ENCODE measurements around the gene DGKI. TPM values are rescaled to one million over a fixed set of nuclear protein-coding genes. Genes with fewer than 3 reads are reported as not detected.

Gene DGKI
- total and polyA plus RNA-seq, 2 of the 13 experiments (the other 11 are each of a cell fraction or from before 2014, with no cell fraction given): 0.09 to 0.17 TPM

DNA sequence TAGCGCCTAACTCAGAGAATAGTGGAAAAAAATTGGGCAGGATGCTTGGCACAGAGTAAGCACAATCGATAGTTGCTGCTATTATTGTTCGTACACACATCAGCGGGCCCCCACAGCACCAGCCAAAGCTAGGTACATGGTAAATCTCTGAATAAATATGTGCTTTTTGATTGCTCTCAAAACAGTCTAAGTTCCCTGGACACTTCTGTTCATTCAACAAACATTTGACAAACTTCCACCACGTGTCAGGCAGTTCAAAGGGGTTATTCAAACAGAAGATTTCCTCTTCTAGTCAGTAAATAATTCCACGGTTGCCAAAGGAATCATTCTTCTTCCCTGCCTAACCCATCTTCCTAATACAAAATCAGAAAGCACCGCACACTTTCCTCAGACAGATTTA, 150.8 kb downstream of the DGKI start:
- peak; percentile 93 for DNase-seq (ENCODE audit: low spot score)
- peak; percentile 99 for ATAC-seq
- ChIA-PET CTCF (ENCODE audit: low intra/inter-chr PET ratio, low total read pairs) (interaction anchor here (0.7 kb wide), 1 partner anchor 175 kb away, joined by 3 read pairs; no protein-coding TSS in a partner anchor), POLR2A (no interaction called here)
- H3K4me2 ChIP-seq (ENCODE audit: low read depth, low read length): no peak overlapping the region; the same call in 1 of the 2 replicates
- H3K27ac ChIP-seq (ENCODE audit: extremely low read length, insufficient read depth, low read length): no peak overlapping the region
- H3K4me1 ChIP-seq (ENCODE audit: insufficient read depth, low read length): peaks cover 20% of the 10 kb centered on the region
- WGBS (ENCODE audit: low lambda C conversion rate): 12% methylated on average over 7 of the region's 7 CpGs
- peaks cover 0 to 45% of the 10 kb centered on the region in 2 experiments; a peak in 3 of 5 replicates for H3K27me3 ChIP-seq (ENCODE audit: control insufficient read depth in 1 of 2, insufficient read depth in 2 of 2, low read length in 2 of 2)
- intact Hi-C loops (cut with micrococcal nuclease; ENCODE audit: unreplicated experiment) (no loop called here), in situ Hi-C loops (cut with HindIII; ENCODE audit: extremely low pct_ligation_motif_present, low pct_unique_long_range_greater_than_20kb) (no loop called here)
- H3K9ac ChIP-seq (ENCODE audit: insufficient read depth, low read depth, low read length): no peak overlapping the region
- H3K36me3 ChIP-seq (replicated peaks in 1 of 2; ENCODE audit: control insufficient read depth in 1 of 2, insufficient read depth in 2 of 2, low read length in 2 of 2): no peaks in the 10 kb centered on the region
- H4K20me1 ChIP-seq (ENCODE audit: insufficient read depth, low read length): no peaks in the 10 kb centered on the region
- no TSS peak for BruUV-seq (replicated peaks)
- FAIRE-seq: peak; percentile 96
- no peak overlapping the region for H3K4me3 ChIP-seq (replicated peaks in 1 of 3; ENCODE audit: insufficient read depth in 1 of 3, low read depth in 2 of 3, low read length in 3 of 3)
- H3K9me3 ChIP-seq (ENCODE audit: low read length): no peaks in the 10 kb centered on the region
- H2AFZ ChIP-seq (ENCODE audit: low read length): no peak overlapping the region
- H3K79me2 ChIP-seq (ENCODE audit: insufficient read depth, low read length): no peaks in the 10 kb centered on the region
- TF ChIP-seq ZNF232 (CRISPR knock-in tag; IDR thresholded peaks at IDR 0.05; ENCODE audit: borderline replicate concordance): 0 out of 2 replicates have a peak, but pooled peaks have one; percentile 45
- no peak for TF ChIP-seq ZNF274 (CRISPR knock-in tag; IDR thresholded peaks at IDR 0.05)
- TF ChIP-seq IKZF5 (CRISPR knock-in tag; IDR thresholded peaks at IDR 0.05): peak; percentile 66
- peak; percentile 21; the same call in 1 of the 2 replicates for TF ChIP-seq ZNF431 (CRISPR knock-in tag; IDR thresholded peaks at IDR 0.05; ENCODE audit: borderline replicate concordance, low read depth)
- no peak for TF ChIP-seq MEIS1 (CRISPR knock-in tag; IDR thresholded peaks at IDR 0.05; ENCODE audit: borderline replicate concordance)
- TF ChIP-seq HNF1A (IDR thresholded peaks at IDR 0.05; ENCODE audit: low read depth): 0 out of 2 replicates have a peak, but pooled peaks have one; percentile 23
- peak; percentile 55; the same call in 1 of the 2 replicates for TF ChIP-seq HNF1A (CRISPR knock-in tag; IDR thresholded peaks at IDR 0.05; ENCODE audit: borderline replicate concordance)
- TF ChIP-seq KAT8 (CRISPR knock-in tag; IDR thresholded peaks at IDR 0.05): peak; percentile 40; the same call in 1 of the 2 replicates
- peak; percentile 79; the same call in 1 of the 2 replicates for TF ChIP-seq MEF2D (CRISPR knock-in tag; IDR thresholded peaks at IDR 0.05)
- TF ChIP-seq ZNF614 (CRISPR knock-in tag; IDR thresholded peaks at IDR 0.05; ENCODE audit: borderline replicate concordance): peak; percentile 62; the same call in 1 of the 2 replicates
- peak; percentile 58; the same call in 1 of the 2 replicates for TF ChIP-seq REPIN1 (CRISPR knock-in tag; IDR thresholded peaks at IDR 0.05; ENCODE audit: borderline replicate concordance, low read depth)
- TF ChIP-seq GATA4 (IDR thresholded peaks at IDR 0.05; ENCODE audit: borderline replicate concordance, low read depth): peak; percentile 60; the same call in 1 of the 2 replicates
- TF ChIP-seq HOXD1 (CRISPR knock-in tag; IDR thresholded peaks at IDR 0.05): peak; percentile 68; the same call in 1 of the 2 replicates
- TF ChIP-seq NKX3-1 (CRISPR knock-in tag; IDR thresholded peaks at IDR 0.05): peak; percentile 98
- TF ChIP-seq ZNF549 (CRISPR knock-in tag; IDR thresholded peaks at IDR 0.05): no peak
- peak; percentile 95 for TF ChIP-seq FOXA3 (CRISPR knock-in tag; IDR thresholded peaks at IDR 0.05)
- TF ChIP-seq MEIS2 (CRISPR knock-in tag; IDR thresholded peaks at IDR 0.05): peak; percentile 74
- TF ChIP-seq ZKSCAN8 (CRISPR knock-in tag; IDR thresholded peaks at IDR 0.05; ENCODE audit: borderline replicate concordance): peak; percentile 50; the same call in 1 of the 2 replicates
- 0 out of 2 replicates have a peak, but pooled peaks have one; percentile 4 for TF ChIP-seq FOXP1 (IDR thresholded peaks at IDR 0.05)
- peak; percentile 96 for TF ChIP-seq FOXP1 (CRISPR knock-in tag; IDR thresholded peaks at IDR 0.05)
- no peak for TF ChIP-seq TRIM24 (CRISPR knock-in tag; IDR thresholded peaks at IDR 0.05)
